Measurements from ENCODE around the gene POTEH.
"Not testable (repeated sequence)": the region's sequence is repeated elsewhere in the genome, so short reads cannot be mapped to it uniquely, and the experiment has no call there.

- not testable (repeated sequence) for TF ChIP-seq ZNF331 (CRISPR knock-in tag; IDR thresholded peaks at IDR 0.05; ENCODE audit: low read depth); EZH2phosphoT487 (IDR thresholded peaks at IDR 0.05; ENCODE audit: unreplicated experiment); CTCF (conservative IDR thresholded peaks at IDR 0.05; ENCODE audit: low read depth in 2 of 2); JUNB (IDR thresholded peaks at IDR 0.05; ENCODE audit: unreplicated experiment); POLR2AphosphoS5 (IDR thresholded peaks at IDR 0.05; ENCODE audit: low read depth); CREB1 (CRISPR knock-in tag; IDR thresholded peaks at IDR 0.05; ENCODE audit: low read depth); REST (IDR thresholded peaks at IDR 0.05; ENCODE audit: unreplicated experiment)
Measured at GRCh38 chr22:15738157-15738908, 48.5 kb downstream of the POTEH start.
